Astrocyte of the cerebellum (primary cell): Measurements from ENCODE around the gene HSBP1L1.

Experiments
- DNase-seq: peaks from one replicate; pipeline ENCODE4 v3.0.0-alpha.2; 2011; ENCODE audit warnings: low read depth
- H3K4me3 ChIP-seq: 2 replicates; pipeline ENCODE4 v1.5.1; 2011; ENCODE audit warnings: mild to moderate bottlenecking, low read depth, low read length, moderate library complexity
- in situ Hi-C: cut with HindIII; loops from 2 replicates; pipeline ENCODE4 v1.10.0; 2017; ENCODE audit warnings: low sequenced_read_pairs
- TF ChIP-seq, protein P1 (sequence below): IDR thresholded peaks from 2 replicates; pipeline ENCODE4 v1.5.1; 2012; ENCODE audit warnings: low read length, low read depth, moderate library complexity, mild to moderate bottlenecking; ENCODE audit errors: missing control alignments

The HSBP1L1 gene

DNA sequence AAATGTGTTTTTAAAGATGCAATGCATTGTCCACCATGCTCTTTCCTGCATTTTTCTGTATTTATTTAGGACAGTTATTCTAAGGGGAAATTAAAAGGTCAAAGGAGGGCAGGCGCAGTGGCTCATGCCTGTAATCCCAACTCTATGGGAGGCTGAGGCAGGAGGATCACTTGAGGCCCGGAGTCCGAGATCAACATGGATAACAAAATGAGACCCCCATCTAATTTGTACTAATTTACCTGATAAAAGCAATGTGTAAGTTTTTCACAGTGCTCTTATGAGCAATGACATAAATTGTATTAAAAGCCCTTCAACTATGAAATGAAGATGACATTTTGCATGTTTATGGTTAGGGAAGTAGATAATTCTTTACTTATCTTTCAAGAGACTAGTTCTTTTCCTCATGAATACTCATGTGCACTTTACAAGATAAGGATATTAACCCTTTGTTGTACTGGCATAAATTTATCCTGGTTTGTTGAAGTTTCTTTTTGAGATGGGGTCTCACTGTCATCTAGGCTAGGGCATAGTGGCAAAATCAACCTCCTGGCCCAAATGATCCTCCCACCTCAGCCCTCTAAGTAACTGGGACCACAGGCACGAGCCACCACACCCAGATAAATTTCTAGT is 9.7 kb downstream of the HSBP1L1 start:
- TF ChIP-seq, protein P1, sequence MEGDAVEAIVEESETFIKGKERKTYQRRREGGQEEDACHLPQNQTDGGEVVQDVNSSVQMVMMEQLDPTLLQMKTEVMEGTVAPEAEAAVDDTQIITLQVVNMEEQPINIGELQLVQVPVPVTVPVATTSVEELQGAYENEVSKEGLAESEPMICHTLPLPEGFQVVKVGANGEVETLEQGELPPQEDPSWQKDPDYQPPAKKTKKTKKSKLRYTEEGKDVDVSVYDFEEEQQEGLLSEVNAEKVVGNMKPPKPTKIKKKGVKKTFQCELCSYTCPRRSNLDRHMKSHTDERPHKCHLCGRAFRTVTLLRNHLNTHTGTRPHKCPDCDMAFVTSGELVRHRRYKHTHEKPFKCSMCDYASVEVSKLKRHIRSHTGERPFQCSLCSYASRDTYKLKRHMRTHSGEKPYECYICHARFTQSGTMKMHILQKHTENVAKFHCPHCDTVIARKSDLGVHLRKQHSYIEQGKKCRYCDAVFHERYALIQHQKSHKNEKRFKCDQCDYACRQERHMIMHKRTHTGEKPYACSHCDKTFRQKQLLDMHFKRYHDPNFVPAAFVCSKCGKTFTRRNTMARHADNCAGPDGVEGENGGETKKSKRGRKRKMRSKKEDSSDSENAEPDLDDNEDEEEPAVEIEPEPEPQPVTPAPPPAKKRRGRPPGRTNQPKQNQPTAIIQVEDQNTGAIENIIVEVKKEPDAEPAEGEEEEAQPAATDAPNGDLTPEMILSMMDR, result no peak
- in situ Hi-C loops, result no loop called here
- no peak for DNase-seq
- no peak overlapping the region for H3K4me3 ChIP-seq

- TF ChIP-seq, protein P1, result no peak
These were observed 10.6 kb downstream of the HSBP1L1 start for GRCh38 chr18:79975043-79975442.

GRCh38 chr18:79975985-79976680 is 11.7 kb downstream of the HSBP1L1 start:
- DNase-seq, result no peak
- TF ChIP-seq, protein P1, result no peak
- H3K4me3 ChIP-seq, result no peak overlapping the region
- in situ Hi-C loops, result no loop called here

More at GRCh38 chr18:79975043-79975442, 10.6 kb downstream of the HSBP1L1 start:
- DNase-seq, result no peak
- no peak overlapping the region for H3K4me3 ChIP-seq
- in situ Hi-C loops, result no loop called here

DNA sequence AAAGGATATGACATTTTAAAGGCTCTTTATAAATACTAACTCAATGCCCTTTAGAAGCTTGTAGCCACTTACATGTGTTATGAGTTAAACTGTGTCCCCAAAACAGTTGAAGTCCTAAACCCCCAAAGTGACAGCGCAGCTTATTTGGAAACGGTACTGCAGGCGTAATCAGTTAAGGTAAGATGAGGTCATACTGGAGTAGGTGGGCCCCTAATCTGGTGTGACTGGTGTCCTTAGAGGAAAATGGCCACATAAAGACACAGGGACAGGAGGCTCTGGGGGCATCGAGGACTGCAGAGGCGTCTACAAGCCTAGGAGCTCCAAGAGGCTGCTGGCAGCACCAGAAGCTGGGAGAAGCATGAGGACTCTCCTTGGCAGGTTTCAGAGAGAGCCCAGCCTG is 15.4 kb downstream of the HSBP1L1 start:
- in situ Hi-C loops, result no loop called here
- no peak overlapping the region for H3K4me3 ChIP-seq
- TF ChIP-seq, protein P1, result no peak
- no peak for DNase-seq

DNA sequence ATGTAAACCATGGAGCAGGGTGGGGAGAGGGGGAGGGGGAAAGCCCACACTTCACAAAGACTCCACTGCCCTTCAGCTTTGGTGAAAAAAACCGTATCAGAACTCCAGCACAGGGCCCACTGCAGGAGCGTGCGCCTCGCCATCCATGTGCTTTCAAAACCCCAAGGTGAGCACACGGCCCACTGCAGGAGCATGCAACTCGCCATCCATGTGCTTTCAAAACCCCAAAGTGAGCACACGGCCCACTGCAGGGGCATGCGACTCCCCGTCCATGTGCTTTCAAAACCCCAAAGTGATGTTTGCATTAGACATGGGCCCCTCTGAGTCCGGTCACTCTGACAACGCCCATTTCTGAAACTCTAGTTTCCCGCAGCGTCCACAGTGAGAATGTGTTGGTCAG is 16.1 kb downstream of the HSBP1L1 start:
- DNase-seq, result no peak
- TF ChIP-seq, protein P1, result no peak
- in situ Hi-C loops, result no loop called here
- H3K4me3 ChIP-seq, result no peak overlapping the region

GRCh38 chr18:79982736-79983135 is 18.3 kb downstream of the HSBP1L1 start:
- in situ Hi-C loops, result no loop called here
- TF ChIP-seq, protein P1, result no peak
- DNase-seq, result no peak
- H3K4me3 ChIP-seq, result no peak overlapping the region
